ENCODE measurements around the gene CGREF1.

GRCh38 chr2:27081984-27082772 lies 36.8 kb downstream of the CGREF1 start:
- TF ChIP-seq, protein P1, sequence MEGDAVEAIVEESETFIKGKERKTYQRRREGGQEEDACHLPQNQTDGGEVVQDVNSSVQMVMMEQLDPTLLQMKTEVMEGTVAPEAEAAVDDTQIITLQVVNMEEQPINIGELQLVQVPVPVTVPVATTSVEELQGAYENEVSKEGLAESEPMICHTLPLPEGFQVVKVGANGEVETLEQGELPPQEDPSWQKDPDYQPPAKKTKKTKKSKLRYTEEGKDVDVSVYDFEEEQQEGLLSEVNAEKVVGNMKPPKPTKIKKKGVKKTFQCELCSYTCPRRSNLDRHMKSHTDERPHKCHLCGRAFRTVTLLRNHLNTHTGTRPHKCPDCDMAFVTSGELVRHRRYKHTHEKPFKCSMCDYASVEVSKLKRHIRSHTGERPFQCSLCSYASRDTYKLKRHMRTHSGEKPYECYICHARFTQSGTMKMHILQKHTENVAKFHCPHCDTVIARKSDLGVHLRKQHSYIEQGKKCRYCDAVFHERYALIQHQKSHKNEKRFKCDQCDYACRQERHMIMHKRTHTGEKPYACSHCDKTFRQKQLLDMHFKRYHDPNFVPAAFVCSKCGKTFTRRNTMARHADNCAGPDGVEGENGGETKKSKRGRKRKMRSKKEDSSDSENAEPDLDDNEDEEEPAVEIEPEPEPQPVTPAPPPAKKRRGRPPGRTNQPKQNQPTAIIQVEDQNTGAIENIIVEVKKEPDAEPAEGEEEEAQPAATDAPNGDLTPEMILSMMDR (IDR thresholded peaks at IDR 0.05; ENCODE audit: borderline replicate concordance, extremely low read depth, low read length, poor library complexity, severe bottlenecking) = no peak
- no peak for TF ChIP-seq EZH2 (IDR thresholded peaks at IDR 0.05; ENCODE audit: borderline replicate concordance, low read depth, low read length, severe bottlenecking)

Data from DND-41 (cell line).